Type B pancreatic cell (in vitro differentiated cells): Measurements from ENCODE around the gene TUBB4A. TPM values are rescaled to one million over a fixed set of nuclear protein-coding genes. Genes with fewer than 3 reads are reported as not detected.

ENCODE experiments used
- DNase-seq: peaks from one replicate; pipeline ENCODE4 v3.0.0; 2021; ENCODE audit warnings: mixed read lengths; ENCODE audit not compliant: unreplicated experiment; ENCODE audit errors: extremely low spot score
- H3K27ac Mint-ChIP-seq: 2 replicates; pipeline ENCODE4 v1.8.0; 2021; ENCODE audit warnings: mild to moderate bottlenecking, mixed read lengths
- H3K27me3 Mint-ChIP-seq: 2 replicates; pipeline ENCODE4 v1.8.0; 2021; ENCODE audit warnings: mixed read lengths
- H3K36me3 Mint-ChIP-seq: 2 replicates; pipeline ENCODE4 v1.8.0; 2021; ENCODE audit warnings: mixed read lengths
- H3K4me1 Mint-ChIP-seq: one replicate; pipeline ENCODE4 v1.8.0; 2021; ENCODE audit warnings: mixed read lengths; ENCODE audit not compliant: unreplicated experiment
- H3K4me3 Mint-ChIP-seq: 2 replicates; pipeline ENCODE4 v1.8.0; 2021; ENCODE audit warnings: mild to moderate bottlenecking, mixed read lengths
- H3K9me3 Mint-ChIP-seq: 2 replicates; pipeline ENCODE4 v1.8.0; 2021; ENCODE audit warnings: mixed read lengths
- CTCF ChIP-seq: fragments of 200-600 bp; sonication (generic); conservative IDR thresholded peaks from 2 replicates; pipeline ENCODE4 v1.5.0; 2021; ENCODE audit warnings: antibody characterized with exemption, mild to moderate bottlenecking
- total RNA-seq: library from RNA; stranded (reverse); gene quantifications from 2 replicates; pipeline ENCODE4 v1.2.1, GENCODE V29; 2021; ENCODE audit warnings: low replicate concordance

The TUBB4A gene
- total RNA-seq, 1 donor from 2014 or later: 10.9 TPM

DNA sequence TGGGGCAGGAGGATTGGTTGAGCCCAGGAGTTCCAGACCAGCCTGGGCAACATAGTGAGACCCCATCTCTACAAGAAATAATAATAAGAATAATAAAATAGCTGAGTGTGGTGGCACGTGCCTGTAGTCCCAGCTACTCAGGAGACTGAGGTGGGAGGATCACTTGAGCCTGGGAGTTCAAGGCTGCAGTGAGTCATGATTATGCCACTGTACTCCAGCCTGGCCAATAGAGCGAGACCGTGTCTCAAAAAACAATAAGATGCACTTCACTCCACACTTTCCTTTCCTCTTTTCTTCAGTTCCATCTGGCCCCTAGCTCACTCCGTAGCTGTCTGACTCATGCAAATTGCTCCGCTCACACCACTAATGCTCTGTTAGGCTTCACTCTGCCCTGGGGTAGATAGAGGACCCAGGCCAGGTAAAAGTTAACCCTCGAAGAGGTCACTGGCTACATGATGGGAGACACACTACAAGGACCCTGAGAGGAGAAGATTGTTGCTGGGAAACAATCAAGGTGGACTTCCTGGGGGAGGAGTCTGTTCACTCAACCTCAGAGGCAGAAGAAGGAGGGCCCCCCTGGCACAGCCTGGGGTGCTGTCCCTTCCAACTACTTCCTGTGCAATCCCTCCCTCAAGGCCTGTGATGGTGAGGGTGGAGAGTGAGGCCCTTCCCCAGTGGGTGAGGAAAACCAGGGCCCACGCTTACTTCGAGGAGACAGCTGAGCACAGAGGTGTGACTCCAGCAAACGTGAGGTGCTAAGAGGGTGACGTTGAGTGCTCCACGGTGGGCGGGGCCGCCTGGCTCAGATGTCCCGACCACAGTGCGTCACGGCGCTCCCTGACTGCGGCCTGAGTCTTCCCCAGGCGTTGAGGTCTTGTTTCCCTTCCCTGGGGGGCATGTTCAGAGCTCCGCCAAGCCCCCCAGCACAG, 19.9 kb upstream of the TUBB4A start:
- Mint-ChIP-seq H3K9me3 (no peaks in the 10 kb centered on the region), H3K36me3 (no peaks in the 10 kb centered on the region), H3K4me3 (no peak overlapping the region), H3K27me3 (peaks cover 19% of the 10 kb centered on the region), H3K4me1 (peaks cover 3% of the 10 kb centered on the region), H3K27ac (no peak overlapping the region)
- TF ChIP-seq CTCF: no peak
- DNase-seq: no peak

GRCh38 chr19:6519289-6519688, 17.2 kb upstream of the TUBB4A start:
- peaks cover 12% of the 10 kb centered on the region for H3K4me1 Mint-ChIP-seq
- H3K4me3 Mint-ChIP-seq: no peak overlapping the region
- H3K36me3 Mint-ChIP-seq: no peaks in the 10 kb centered on the region
- no peaks in the 10 kb centered on the region for H3K9me3 Mint-ChIP-seq
- no peak overlapping the region for H3K27ac Mint-ChIP-seq
- peaks cover 26% of the 10 kb centered on the region for H3K27me3 Mint-ChIP-seq
- DNase-seq: no peak
- TF ChIP-seq CTCF: no peak

GRCh38 chr19:6518145-6518911, 16.2 kb upstream of the TUBB4A start:
- peak overlapping the region; percentile 32 for H3K4me3 Mint-ChIP-seq
- H3K27me3 Mint-ChIP-seq: peaks cover 26% of the 10 kb centered on the region
- no peaks in the 10 kb centered on the region for H3K36me3 Mint-ChIP-seq
- H3K27ac Mint-ChIP-seq: no peak overlapping the region
- no peaks in the 10 kb centered on the region for H3K9me3 Mint-ChIP-seq
- peaks cover 12% of the 10 kb centered on the region for H3K4me1 Mint-ChIP-seq
- no peak for TF ChIP-seq CTCF
- no peak for DNase-seq

GRCh38 chr19:6516659-6517291, 14.7 kb upstream of the TUBB4A start:
- no peaks in the 10 kb centered on the region for H3K9me3 Mint-ChIP-seq
- TF ChIP-seq CTCF: peak; percentile 97
- H3K27me3 Mint-ChIP-seq: peaks cover 27% of the 10 kb centered on the region
- H3K36me3 Mint-ChIP-seq: no peaks in the 10 kb centered on the region
- DNase-seq: peak; percentile 91
- H3K4me1 Mint-ChIP-seq: peaks cover 12% of the 10 kb centered on the region
- peak overlapping the region; percentile 93 for H3K4me3 Mint-ChIP-seq
- H3K27ac Mint-ChIP-seq: peak overlapping the region; percentile 86

DNA sequence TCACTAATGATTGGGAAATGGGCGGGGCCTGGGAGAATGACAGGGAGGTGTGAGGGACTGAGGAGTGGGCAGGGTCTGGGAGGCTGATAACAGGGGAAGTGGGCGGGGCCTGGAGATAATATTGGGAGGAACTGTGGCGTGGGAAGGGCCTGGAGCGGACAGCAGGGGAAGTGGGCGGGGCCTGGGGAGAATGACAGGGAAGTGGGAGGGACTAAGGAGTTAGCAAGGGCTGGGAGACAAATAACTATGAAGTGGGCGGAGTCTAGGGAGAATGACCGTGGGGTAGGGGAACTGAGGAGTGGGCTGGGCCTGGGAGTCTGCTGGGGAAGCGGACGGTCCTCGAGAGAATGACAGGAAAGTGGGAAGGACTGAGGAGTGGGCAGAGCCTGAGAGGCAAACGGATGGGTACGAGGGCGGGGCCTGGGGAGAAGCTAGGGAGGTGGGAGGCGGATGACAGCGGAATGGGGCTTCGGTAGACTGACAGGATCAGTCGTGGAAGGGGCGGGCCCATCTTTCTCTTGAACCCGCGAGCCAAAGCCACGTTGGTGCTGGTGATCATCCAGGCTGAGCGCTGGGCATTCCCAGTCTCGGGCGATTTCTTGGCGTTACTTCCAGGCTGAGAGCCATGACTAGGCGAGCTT, 14.0 kb upstream of the TUBB4A start:
- H3K27me3 Mint-ChIP-seq: peaks cover 30% of the 10 kb centered on the region
- H3K36me3 Mint-ChIP-seq: no peaks in the 10 kb centered on the region
- DNase-seq: peak; percentile 82
- TF ChIP-seq CTCF: no peak
- no peaks in the 10 kb centered on the region for H3K9me3 Mint-ChIP-seq
- H3K4me3 Mint-ChIP-seq: peak overlapping the region; percentile 93
- H3K27ac Mint-ChIP-seq: peak overlapping the region; percentile 86
- H3K4me1 Mint-ChIP-seq: peaks cover 12% of the 10 kb centered on the region
